Vagina (tissue), 2 donors: ENCODE results near the gene CCL11.

Experiments
- POLR2A ChIP-seq, 2 donors: fragments of 450-650 bp; IDR thresholded peaks; one replicate each; pipeline ENCODE4 v1.6.1; 2017; ENCODE audit warnings: antibody characterized with exemption in 2 of 2, mild to moderate bottlenecking in 2 of 2, moderate library complexity in 2 of 2
- POLR2AphosphoS5 ChIP-seq, 2 donors: sonication (generic); formaldehyde crosslinking; IDR thresholded peaks; one replicate each; pipeline ENCODE4 v1.9.0; 2017; ENCODE audit warnings: antibody characterized with exemption in 2 of 2, mild to moderate bottlenecking in 2 of 2, low read depth in 1 of 2; ENCODE audit not compliant: insufficient read depth in 1 of 2
- TF ChIP-seq, protein P1 (sequence below), 3 experiments: fragments of 450-650 bp in 2 of 3; fragments of 200-600 bp in 1 of 3; sonication (generic) in 1 of 3; IDR thresholded peaks; one replicate each; pipeline ENCODE4 v1.5.1; 2017 to 2019; ENCODE audit warnings: antibody characterized with exemption in 3 of 3, mild to moderate bottlenecking in 2 of 3, moderate library complexity in 2 of 3

DNA sequence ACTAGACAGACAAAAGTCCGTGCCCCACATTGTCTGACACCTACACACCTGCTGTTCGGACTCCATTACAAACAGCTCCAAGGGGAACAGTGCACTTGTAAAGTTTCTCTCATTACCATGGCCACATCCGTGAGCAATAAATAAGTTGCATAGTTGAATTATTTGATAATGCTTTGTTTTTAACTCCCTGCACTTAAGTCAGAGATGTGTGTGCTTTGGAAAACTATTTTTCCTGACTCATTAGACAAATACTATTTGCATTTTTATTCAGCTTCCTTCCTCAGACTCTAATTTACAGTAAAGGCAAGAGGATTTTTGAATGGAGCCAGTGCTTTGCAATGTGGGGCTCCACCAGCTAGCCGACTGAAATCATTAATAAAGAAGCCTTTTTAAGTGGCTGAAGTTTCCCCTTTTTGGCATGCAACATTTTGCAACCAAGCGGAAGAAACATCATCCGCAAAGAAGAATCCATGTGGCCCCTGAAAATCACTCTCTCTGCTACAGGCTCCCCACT, 37.0 kb upstream of the CCL11 start:
- no peak for TF ChIP-seq POLR2AphosphoS5 (IDR thresholded peaks at IDR 0.05; ENCODE audit: insufficient read depth in 1 of 2, low read depth in 1 of 2)
- TF ChIP-seq, protein P1, sequence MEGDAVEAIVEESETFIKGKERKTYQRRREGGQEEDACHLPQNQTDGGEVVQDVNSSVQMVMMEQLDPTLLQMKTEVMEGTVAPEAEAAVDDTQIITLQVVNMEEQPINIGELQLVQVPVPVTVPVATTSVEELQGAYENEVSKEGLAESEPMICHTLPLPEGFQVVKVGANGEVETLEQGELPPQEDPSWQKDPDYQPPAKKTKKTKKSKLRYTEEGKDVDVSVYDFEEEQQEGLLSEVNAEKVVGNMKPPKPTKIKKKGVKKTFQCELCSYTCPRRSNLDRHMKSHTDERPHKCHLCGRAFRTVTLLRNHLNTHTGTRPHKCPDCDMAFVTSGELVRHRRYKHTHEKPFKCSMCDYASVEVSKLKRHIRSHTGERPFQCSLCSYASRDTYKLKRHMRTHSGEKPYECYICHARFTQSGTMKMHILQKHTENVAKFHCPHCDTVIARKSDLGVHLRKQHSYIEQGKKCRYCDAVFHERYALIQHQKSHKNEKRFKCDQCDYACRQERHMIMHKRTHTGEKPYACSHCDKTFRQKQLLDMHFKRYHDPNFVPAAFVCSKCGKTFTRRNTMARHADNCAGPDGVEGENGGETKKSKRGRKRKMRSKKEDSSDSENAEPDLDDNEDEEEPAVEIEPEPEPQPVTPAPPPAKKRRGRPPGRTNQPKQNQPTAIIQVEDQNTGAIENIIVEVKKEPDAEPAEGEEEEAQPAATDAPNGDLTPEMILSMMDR (IDR thresholded peaks at IDR 0.05) = no peak
- TF ChIP-seq POLR2A (IDR thresholded peaks at IDR 0.05) = no peak
